ENCODE results near the gene STARD8. TPM values are rescaled to one million over a fixed set of nuclear protein-coding genes. Genes with fewer than 3 reads are reported as not detected.

Gene STARD8
- total RNA-seq, 1 experiment from 2014 or later, result 0.11 TPM

DNA sequence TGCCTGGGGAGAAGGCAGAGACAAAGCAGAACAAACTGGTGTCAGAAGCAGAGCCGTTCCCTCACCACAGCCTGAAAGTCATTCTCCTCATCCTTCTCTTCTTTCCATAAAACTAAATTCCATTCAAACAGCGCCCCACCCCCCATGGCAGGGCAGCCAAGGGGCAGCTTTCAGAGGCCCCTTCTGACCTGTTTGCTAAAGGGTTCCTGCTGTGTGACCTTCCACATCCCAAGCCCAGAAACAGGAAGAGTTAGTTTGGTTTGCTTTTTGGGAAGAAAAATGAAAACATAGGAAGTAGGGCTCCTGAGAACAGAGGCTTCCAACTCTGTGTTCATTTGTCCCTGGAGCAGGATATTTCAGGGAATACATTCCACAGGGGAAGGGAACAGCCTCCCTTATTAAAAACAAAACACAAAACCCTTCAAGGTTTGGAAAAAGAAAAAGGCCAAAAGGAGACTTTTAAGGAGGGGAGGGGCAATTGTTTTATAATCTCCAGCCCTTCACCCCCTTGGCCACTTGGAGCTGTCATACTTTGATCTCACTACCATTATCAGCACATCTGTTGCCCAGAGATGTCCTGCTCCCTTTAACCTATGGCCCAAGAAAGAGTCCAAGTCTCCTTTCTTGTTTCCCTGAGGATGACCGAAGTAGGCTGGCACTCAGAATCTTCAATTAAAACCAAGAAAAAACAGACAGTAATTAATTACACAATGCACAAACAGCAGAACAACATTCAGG lies 25.3 kb downstream of the STARD8 start:
- POLR2A ChIA-PET (ENCODE audit: low non-redundant PET), result no interaction called here
- no peaks in the 10 kb centered on the region for H3K4me1 ChIP-seq (ENCODE audit: insufficient read depth, low read length, poor library complexity, severe bottlenecking)
- no peaks in the 10 kb centered on the region for H3K9me3 ChIP-seq (ENCODE audit: low read depth, low read length, poor library complexity, severe bottlenecking)
- no peaks in the 10 kb centered on the region for H3K36me3 ChIP-seq (ENCODE audit: insufficient read depth, low read length, poor library complexity, severe bottlenecking)
- no peak for TF ChIP-seq EZH2 (IDR thresholded peaks at IDR 0.05; ENCODE audit: borderline replicate concordance, low read depth, low read length, poor library complexity, severe bottlenecking)
- TF ChIP-seq, protein P1, sequence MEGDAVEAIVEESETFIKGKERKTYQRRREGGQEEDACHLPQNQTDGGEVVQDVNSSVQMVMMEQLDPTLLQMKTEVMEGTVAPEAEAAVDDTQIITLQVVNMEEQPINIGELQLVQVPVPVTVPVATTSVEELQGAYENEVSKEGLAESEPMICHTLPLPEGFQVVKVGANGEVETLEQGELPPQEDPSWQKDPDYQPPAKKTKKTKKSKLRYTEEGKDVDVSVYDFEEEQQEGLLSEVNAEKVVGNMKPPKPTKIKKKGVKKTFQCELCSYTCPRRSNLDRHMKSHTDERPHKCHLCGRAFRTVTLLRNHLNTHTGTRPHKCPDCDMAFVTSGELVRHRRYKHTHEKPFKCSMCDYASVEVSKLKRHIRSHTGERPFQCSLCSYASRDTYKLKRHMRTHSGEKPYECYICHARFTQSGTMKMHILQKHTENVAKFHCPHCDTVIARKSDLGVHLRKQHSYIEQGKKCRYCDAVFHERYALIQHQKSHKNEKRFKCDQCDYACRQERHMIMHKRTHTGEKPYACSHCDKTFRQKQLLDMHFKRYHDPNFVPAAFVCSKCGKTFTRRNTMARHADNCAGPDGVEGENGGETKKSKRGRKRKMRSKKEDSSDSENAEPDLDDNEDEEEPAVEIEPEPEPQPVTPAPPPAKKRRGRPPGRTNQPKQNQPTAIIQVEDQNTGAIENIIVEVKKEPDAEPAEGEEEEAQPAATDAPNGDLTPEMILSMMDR (conservative IDR thresholded peaks at IDR 0.05; ENCODE audit: low read depth, low read length), result no peak
- no peak for DNase-seq (ENCODE audit: low spot score)
- no peak overlapping the region for H3K4me3 ChIP-seq (ENCODE audit: low read depth, low read length, poor library complexity, severe bottlenecking)
- intact Hi-C loops (cut with micrococcal nuclease; ENCODE audit: unreplicated experiment), result no loop called here
- H3K27ac ChIP-seq (ENCODE audit: low read depth, low read length, poor library complexity, severe bottlenecking), result no peak overlapping the region
- no peaks in the 10 kb centered on the region for H3K27me3 ChIP-seq (replicated peaks; ENCODE audit: insufficient read depth, low read depth, low read length, poor library complexity)
- no TSS peak for BruUV-seq (replicated peaks)
- CTCF ChIA-PET, result no interaction called here

DNA sequence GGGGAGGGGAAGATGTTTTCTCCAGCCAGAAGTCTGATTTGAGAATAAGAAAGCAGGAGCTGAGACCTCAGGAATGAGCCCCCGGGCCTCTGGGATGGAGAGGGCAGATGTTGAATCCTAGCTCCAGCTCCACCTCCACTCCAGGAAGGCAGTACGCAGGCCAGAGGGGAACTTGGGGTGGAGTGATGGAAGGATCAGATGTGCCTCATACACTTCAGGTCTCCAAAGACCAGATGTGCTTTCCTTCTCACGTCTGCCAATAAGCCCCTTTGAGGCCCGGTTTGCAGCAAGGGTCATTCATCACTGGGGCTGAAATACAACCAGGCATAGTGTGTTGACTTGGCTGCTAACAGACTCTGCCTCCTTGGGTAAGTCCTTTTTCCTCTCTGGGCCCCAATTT lies 28.1 kb downstream of the STARD8 start:
- Histone ChIP-seq H3K36me3 (ENCODE audit: insufficient read depth, low read length, poor library complexity, severe bottlenecking) (no peaks in the 10 kb centered on the region), H3K4me3 (ENCODE audit: low read depth, low read length, poor library complexity, severe bottlenecking) (no peak overlapping the region), H3K27me3 (replicated peaks; ENCODE audit: insufficient read depth, low read depth, low read length, poor library complexity) (no peaks in the 10 kb centered on the region), H3K4me1 (ENCODE audit: insufficient read depth, low read length, poor library complexity, severe bottlenecking) (no peaks in the 10 kb centered on the region), H3K9me3 (ENCODE audit: low read depth, low read length, poor library complexity, severe bottlenecking) (no peaks in the 10 kb centered on the region), H3K27ac (ENCODE audit: low read depth, low read length, poor library complexity, severe bottlenecking) (no peak overlapping the region)
- CTCF ChIA-PET, result no interaction called here
- BruUV-seq (replicated peaks), result no TSS peak
- no peak for DNase-seq (ENCODE audit: low spot score)
- POLR2A ChIA-PET (ENCODE audit: low non-redundant PET), result no interaction called here
- intact Hi-C loops (cut with micrococcal nuclease; ENCODE audit: unreplicated experiment), result no loop called here
- TF ChIP-seq, protein P1 (conservative IDR thresholded peaks at IDR 0.05; ENCODE audit: low read depth, low read length), result no peak
- TF ChIP-seq EZH2 (IDR thresholded peaks at IDR 0.05; ENCODE audit: borderline replicate concordance, low read depth, low read length, poor library complexity, severe bottlenecking), result no peak

DNA sequence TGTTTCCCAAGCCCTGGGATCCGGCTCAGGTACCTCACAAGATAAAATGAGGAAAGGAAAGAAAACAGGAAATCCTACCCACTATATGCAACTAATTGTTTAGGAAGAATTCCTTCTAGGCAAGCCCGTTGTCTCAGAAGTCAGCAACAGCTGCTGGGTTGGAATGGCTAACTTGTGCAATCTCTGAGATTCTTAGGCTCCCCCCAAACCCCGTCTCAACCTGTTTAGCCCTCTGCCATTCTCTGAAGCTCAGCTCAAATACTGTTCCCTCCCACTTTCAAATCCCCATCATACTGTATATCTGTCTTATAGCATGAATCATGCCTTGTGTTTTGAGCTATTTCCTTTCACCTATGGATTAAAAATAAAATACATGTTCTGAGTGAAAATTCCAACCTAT lies 28.9 kb downstream of the STARD8 start:
- Histone ChIP-seq H3K9me3 (ENCODE audit: low read depth, low read length, poor library complexity, severe bottlenecking) (no peaks in the 10 kb centered on the region), H3K4me3 (ENCODE audit: low read depth, low read length, poor library complexity, severe bottlenecking) (no peak overlapping the region), H3K36me3 (ENCODE audit: insufficient read depth, low read length, poor library complexity, severe bottlenecking) (no peaks in the 10 kb centered on the region), H3K27ac (ENCODE audit: low read depth, low read length, poor library complexity, severe bottlenecking) (no peak overlapping the region), H3K27me3 (replicated peaks; ENCODE audit: insufficient read depth, low read depth, low read length, poor library complexity) (no peaks in the 10 kb centered on the region), H3K4me1 (ENCODE audit: insufficient read depth, low read length, poor library complexity, severe bottlenecking) (no peaks in the 10 kb centered on the region)
- ChIA-PET POLR2A (ENCODE audit: low non-redundant PET) (no interaction called here), CTCF (no interaction called here)
- no peak for DNase-seq (ENCODE audit: low spot score)
- BruUV-seq (replicated peaks), result no TSS peak
- TF ChIP-seq, protein P1 (conservative IDR thresholded peaks at IDR 0.05; ENCODE audit: low read depth, low read length), result no peak
- no peak for TF ChIP-seq EZH2 (IDR thresholded peaks at IDR 0.05; ENCODE audit: borderline replicate concordance, low read depth, low read length, poor library complexity, severe bottlenecking)
- intact Hi-C loops (cut with micrococcal nuclease; ENCODE audit: unreplicated experiment), result no loop called here
